ENCODE data around the gene MITD1. TPM values are rescaled to one million over a fixed set of nuclear protein-coding genes. Genes with fewer than 3 reads are reported as not detected.

The MITD1 gene
- total RNA-seq, 6 donors from 2014 or later: 17.3 to 41.9 (median 23.3) TPM

DNA sequence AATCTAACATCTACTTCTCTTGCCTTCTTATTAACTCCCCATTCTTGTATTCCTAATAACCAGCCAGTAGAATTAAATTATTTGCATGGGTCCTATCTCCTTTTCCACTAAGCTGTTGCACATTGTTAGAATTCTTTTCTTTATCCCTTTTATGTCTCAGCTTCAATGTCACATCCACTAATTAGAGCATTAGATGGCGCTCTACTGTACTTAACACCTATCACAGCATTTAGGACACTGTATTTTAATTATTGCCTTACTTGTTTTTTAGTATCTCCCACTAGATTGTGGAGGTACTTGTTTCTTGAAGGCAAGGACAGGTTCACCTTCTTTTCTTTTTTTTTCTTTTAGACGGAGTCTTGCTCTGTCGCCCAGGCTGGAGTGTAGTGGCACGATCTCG lies 22.3 kb downstream of the MITD1 start:
- H3K36me3 ChIP-seq: peaks cover 0 to 37% (median 4%) of the 10 kb centered on the region in 4 donors
- no peak overlapping the region for H3K4me3 ChIP-seq
- H3K4me1 ChIP-seq: peaks cover 12 to 17% (median 15%) of the 10 kb centered on the region in 4 donors
- no peak overlapping the region for H3K27ac ChIP-seq
- TF ChIP-seq POLR2A (IDR thresholded peaks at IDR 0.05): no peak
- no peak for TF ChIP-seq CTCF (IDR thresholded peaks at IDR 0.05)
- TF ChIP-seq POLR2AphosphoS5 (IDR thresholded peaks at IDR 0.05): no peak
- TF ChIP-seq EP300 (IDR thresholded peaks at IDR 0.05): no peak
- ATAC-seq (ENCODE audit: low FRiP score in 2 of 2): no peak
- H3K9me3 ChIP-seq: no peaks in the 10 kb centered on the region
- 94% methylated on average over 5 of the region's 5 CpGs for WGBS, 2 donors
- no peak for DNase-seq
- H3K27me3 ChIP-seq: no peaks in the 10 kb centered on the region

DNA sequence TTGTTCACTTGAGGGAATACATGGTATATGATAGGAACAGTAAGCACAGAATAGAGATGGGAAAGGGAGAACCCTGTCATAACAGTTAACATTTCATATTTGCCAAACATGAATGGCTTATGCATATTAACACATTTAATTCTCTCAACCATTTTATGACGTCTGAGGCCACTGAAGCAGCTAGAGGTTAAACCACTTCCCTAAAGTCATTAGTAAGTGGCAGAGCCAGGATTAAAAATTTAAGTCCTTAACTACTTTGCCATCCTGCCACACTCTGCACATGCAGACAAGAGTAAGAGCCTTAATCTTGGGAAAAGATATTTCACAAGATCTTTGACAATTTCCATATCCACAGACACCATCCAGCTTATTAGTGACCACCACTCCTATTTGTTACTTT lies 24.0 kb downstream of the MITD1 start:
- ATAC-seq (ENCODE audit: low FRiP score in 2 of 2) (no peak), DNase-seq (no peak)
- no peaks in the 10 kb centered on the region for H3K27me3 ChIP-seq
- H3K9me3 ChIP-seq: no peaks in the 10 kb centered on the region
- H3K4me3 ChIP-seq: no peak overlapping the region
- WGBS, 2 donors: 68 to 77% methylated on average over 1 of the region's 1 CpG
- H3K36me3 ChIP-seq: peaks cover 0 to 28% (median under 1%) of the 10 kb centered on the region in 4 donors
- H3K4me1 ChIP-seq: peaks cover 12 to 23% (median 16%) of the 10 kb centered on the region in 4 donors
- no peak overlapping the region for H3K27ac ChIP-seq
- no peak for TF ChIP-seq CTCF (IDR thresholded peaks at IDR 0.05)
- no peak for TF ChIP-seq EP300 (IDR thresholded peaks at IDR 0.05)
- no peak for TF ChIP-seq POLR2A (IDR thresholded peaks at IDR 0.05)
- no peak for TF ChIP-seq POLR2AphosphoS5 (IDR thresholded peaks at IDR 0.05)

DNA sequence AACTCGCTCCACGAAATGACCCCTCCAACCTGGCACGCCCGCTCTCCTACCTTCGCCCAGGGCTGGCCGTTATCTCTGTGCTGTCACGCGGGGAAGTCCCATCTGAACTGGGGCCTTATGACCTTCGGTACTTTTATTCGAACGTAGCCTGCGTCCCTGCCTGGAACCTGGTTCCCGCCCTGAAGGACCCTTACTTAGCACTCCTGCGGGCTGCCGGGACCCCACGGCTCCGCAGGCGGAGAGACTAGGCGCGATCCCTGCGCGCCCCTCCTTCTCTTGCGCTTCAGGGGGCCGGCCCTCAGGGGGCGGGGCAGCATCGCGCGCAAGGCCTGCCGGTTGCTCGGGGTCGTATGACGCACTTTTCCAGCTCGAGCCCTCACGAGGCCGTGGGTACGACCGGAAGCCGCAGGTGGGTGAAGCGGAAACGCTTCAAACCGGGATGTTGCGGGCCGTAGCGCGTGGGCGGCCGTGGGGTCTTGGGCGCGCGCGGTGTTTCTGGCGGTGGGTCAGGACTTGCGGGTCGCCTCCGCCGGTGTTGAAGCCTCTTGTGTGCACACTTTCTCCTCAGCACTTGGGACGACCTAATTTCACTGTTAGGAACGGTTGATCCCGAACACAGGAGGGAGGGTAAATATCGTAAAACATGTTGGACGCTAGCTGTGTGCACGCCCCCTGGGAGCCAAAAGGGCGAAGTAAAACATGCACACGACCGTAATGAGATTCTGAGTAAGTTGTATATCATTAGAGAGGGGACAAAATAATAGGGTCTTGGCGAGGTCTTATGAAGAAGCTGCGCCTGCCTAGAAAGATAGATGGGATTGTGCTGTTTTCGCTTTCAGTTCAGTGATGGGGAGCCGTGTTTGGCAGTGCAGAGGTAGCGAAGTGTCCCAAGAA lies 26.0 kb downstream of the MITD1 start, which contains the start of the genes LIPT1 and TSGA10:
TSS of gene LIPT1 (plus strand) at position 325 of the 894 bp plus-strand sequence. CDS start 6,991 bp downstream, outside the sequence.
TSS of gene TSGA10 (minus strand) at position 300 of the 894 bp plus-strand sequence. CDS start 45,503 bp downstream, outside the sequence.
- Histone ChIP-seq H3K36me3 (peaks cover 0 to 24% (median 0%) of the 10 kb centered on the region in 4 donors), H3K27ac (peak within 1 kb of the TSS; percentile 87 to 92 (median 90)), H3K9me3 (no peaks in the 10 kb centered on the region), H3K4me1 (peaks cover 12 to 23% (median 16%) of the 10 kb centered on the region in 4 donors), H3K4me3 (peak within 1 kb of the TSS; percentile 65 to 82 (median 72)), H3K27me3 (no peaks in the 10 kb centered on the region)
- peak; percentile 94 to 98 for DNase-seq
- ATAC-seq (ENCODE audit: low FRiP score in 2 of 2): peak; percentile 98 to 100
- peak in 3 of 6 experiments; percentile 10 to 35 (median 28) for TF ChIP-seq CTCF (IDR thresholded peaks at IDR 0.05)
- peak in 1 of 4 donors; percentile 86 for TF ChIP-seq EP300 (IDR thresholded peaks at IDR 0.05)
- peak; percentile 89 to 97 for TF ChIP-seq POLR2AphosphoS5 (IDR thresholded peaks at IDR 0.05)
- peak in 3 of 4 donors; percentile 74 to 90 (median 80) for TF ChIP-seq POLR2A (IDR thresholded peaks at IDR 0.05)
- WGBS, 2 donors: 0 to 1% methylated on average over 19 to 55 of the region's 70 CpGs

DNA sequence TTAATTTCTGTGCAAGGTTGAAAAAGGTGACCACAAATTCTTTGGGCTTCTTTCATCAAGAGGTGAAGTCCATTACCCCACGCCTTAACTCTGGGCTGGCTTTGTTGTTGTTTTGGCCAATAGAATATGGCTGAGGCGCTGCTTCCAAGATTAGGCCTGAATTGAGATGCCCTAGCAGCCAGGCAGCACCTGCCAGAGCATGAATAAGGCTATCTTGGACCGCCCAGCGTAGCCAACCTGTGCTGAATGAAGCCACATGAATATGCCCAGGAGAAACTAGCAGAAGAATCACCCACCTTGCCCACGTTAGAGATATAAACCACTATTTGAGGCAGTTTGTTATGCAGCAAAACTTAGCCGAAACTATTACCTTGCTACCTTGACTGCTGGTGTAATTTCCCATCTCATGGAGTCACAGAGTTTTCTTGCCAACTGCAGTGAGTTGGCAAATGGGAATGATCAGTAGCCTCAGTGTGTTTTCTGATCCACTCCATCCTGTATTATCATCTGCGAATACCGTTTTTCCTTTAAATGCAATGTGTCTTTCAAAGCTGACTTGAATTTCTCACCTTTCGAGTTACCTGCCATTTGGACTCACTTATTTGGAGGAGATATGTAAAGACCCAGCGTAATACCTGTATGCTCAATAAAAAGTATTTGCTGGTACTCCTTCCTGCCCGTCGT lies 26.8 kb downstream of the MITD1 start:
- Histone ChIP-seq H3K4me1 (peaks cover 12 to 23% (median 16%) of the 10 kb centered on the region in 4 donors), H3K9me3 (no peaks in the 10 kb centered on the region), H3K27ac (peak overlapping the region; percentile 87 to 92 (median 90)), H3K4me3 (peak overlapping the region; percentile 65 to 82 (median 72)), H3K36me3 (peaks cover 0 to 16% (median 0%) of the 10 kb centered on the region in 4 donors), H3K27me3 (no peaks in the 10 kb centered on the region)
- DNase-seq: no peak
- no peak for TF ChIP-seq POLR2A (IDR thresholded peaks at IDR 0.05)
- TF ChIP-seq POLR2AphosphoS5 (IDR thresholded peaks at IDR 0.05): no peak
- TF ChIP-seq EP300 (IDR thresholded peaks at IDR 0.05): no peak
- TF ChIP-seq CTCF (IDR thresholded peaks at IDR 0.05): no peak
- ATAC-seq (ENCODE audit: low FRiP score in 2 of 2): no peak
- WGBS, 2 donors: 43 to 51% methylated on average over 12 of the region's 12 CpGs

Data from upper lobe of left lung (tissue), 6 donors.